ENCODE measurements around the gene WNT8B. TPM values are rescaled to one million over a fixed set of nuclear protein-coding genes. Genes with fewer than 3 reads are reported as not detected.

Gene WNT8B
- total RNA-seq, 1 donor from 2014 or later: not detected

- peaks cover 50% of the 10 kb centered on the region for H3K36me3 Mint-ChIP-seq (ENCODE audit: low read depth)
- intact Hi-C loops (cut with micrococcal nuclease): loop anchor here (1.0 to 2.0 kb wide), 2 partner anchors 75 to 169 kb away; no protein-coding TSS in a partner anchor
- POLR2A ChIA-PET: no interaction called here
- no peaks in the 10 kb centered on the region for H3K9me3 Mint-ChIP-seq
- no peak for DNase-seq
- ATAC-seq (ENCODE audit: low read depth): no peak
- no peaks in the 10 kb centered on the region for H3K4me1 Mint-ChIP-seq
- no peak overlapping the region for H3K27ac Mint-ChIP-seq
- TF ChIP-seq, protein P1, sequence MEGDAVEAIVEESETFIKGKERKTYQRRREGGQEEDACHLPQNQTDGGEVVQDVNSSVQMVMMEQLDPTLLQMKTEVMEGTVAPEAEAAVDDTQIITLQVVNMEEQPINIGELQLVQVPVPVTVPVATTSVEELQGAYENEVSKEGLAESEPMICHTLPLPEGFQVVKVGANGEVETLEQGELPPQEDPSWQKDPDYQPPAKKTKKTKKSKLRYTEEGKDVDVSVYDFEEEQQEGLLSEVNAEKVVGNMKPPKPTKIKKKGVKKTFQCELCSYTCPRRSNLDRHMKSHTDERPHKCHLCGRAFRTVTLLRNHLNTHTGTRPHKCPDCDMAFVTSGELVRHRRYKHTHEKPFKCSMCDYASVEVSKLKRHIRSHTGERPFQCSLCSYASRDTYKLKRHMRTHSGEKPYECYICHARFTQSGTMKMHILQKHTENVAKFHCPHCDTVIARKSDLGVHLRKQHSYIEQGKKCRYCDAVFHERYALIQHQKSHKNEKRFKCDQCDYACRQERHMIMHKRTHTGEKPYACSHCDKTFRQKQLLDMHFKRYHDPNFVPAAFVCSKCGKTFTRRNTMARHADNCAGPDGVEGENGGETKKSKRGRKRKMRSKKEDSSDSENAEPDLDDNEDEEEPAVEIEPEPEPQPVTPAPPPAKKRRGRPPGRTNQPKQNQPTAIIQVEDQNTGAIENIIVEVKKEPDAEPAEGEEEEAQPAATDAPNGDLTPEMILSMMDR (IDR thresholded peaks at IDR 0.05): no peak
- H3K4me3 Mint-ChIP-seq: no peak overlapping the region
- CTCF ChIA-PET: interaction anchor here (1.2 to 2.9 kb wide), 4 partner anchors 10 to 170 kb away, joined by 5 to 15 read pairs (median 6); no protein-coding TSS in a partner anchor
- no peaks in the 10 kb centered on the region for H3K27me3 Mint-ChIP-seq
These were observed 45.5 kb downstream of the WNT8B start for GRCh38 chr10:100508266-100508665.

GRCh38 chr10:100508691-100509150, 45.9 kb downstream of the WNT8B start:
- TF ChIP-seq, protein P1 (IDR thresholded peaks at IDR 0.05): no peak
- Mint-ChIP-seq H3K4me1 (no peaks in the 10 kb centered on the region), H3K9me3 (no peaks in the 10 kb centered on the region), H3K27ac (no peak overlapping the region), H3K4me3 (no peak overlapping the region), H3K36me3 (ENCODE audit: low read depth) (peaks cover 50% of the 10 kb centered on the region), H3K27me3 (no peaks in the 10 kb centered on the region)
- intact Hi-C loops (cut with micrococcal nuclease): loop anchor here (1.0 to 2.0 kb wide), 2 partner anchors 75 to 170 kb away; no protein-coding TSS in a partner anchor
- CTCF ChIA-PET: interaction anchor here (1.2 to 2.9 kb wide), 4 partner anchors 10 to 170 kb away, joined by 5 to 15 read pairs (median 6); no protein-coding TSS in a partner anchor
- ATAC-seq (ENCODE audit: low read depth) (peak; percentile 68), DNase-seq (no peak)
- POLR2A ChIA-PET: no interaction called here

GRCh38 chr10:100509241-100509840, 46.5 kb downstream of the WNT8B start:
- intact Hi-C loops (cut with micrococcal nuclease): loop anchor here (2.0 kb wide), 1 partner anchor 171 kb away; no protein-coding TSS in a partner anchor
- TF ChIP-seq, protein P1 (IDR thresholded peaks at IDR 0.05): no peak

DNA sequence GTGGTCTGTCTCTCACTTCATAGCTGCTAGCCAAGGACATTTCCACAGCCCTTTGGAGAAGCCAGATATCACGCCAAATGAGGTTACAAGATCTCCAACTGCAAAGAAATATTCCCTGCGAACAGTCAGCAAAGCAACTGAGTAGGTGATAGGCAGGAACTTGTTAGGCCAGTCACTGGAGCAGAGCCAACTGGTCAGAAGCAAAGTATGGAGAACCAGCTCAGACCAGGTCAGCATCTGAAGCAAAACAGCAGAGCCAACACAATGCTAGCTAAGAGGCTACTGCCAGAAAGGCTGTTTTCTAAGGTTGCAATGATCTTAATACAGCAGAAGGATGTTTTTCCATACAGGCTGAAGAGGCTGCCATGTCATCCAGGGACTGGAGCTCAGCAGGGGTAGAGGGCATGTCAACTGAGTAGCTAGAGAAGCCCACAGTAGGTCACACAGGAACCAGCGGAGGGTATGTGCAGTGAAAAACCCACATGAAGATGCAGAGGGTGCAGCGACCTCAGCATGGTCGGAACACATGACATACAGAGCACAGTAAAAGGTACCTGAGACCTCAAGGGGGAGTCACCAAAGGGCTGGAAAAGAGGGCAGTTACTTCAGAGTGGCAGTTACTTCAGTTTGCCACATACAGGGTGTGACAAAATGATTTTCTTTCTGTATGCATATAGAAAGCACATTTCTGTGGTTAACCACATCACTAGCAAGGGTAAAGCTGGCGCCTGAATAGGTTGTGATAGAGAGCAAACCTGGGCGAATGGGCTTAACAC, 47.9 kb downstream of the WNT8B start:
- Mint-ChIP-seq H3K27ac (no peak overlapping the region), H3K36me3 (ENCODE audit: low read depth) (peaks cover 37% of the 10 kb centered on the region), H3K9me3 (no peaks in the 10 kb centered on the region), H3K27me3 (no peaks in the 10 kb centered on the region), H3K4me1 (no peaks in the 10 kb centered on the region), H3K4me3 (no peak overlapping the region)
- intact Hi-C loops (cut with micrococcal nuclease): no loop called here
- ATAC-seq (ENCODE audit: low read depth): no peak
- no peak for DNase-seq
- POLR2A ChIA-PET: no interaction called here
- CTCF ChIA-PET: interaction anchor here (1.2 to 2.9 kb wide), 2 partner anchors 8 to 11 kb away, joined by 3 to 15 read pairs; no protein-coding TSS in a partner anchor
- TF ChIP-seq, protein P1 (IDR thresholded peaks at IDR 0.05): no peak

More at GRCh38 chr10:100509241-100509840, 46.5 kb downstream of the WNT8B start:
- ChIA-PET CTCF (interaction anchor here (1.2 to 2.9 kb wide), 4 partner anchors 9 to 171 kb away, joined by 5 to 15 read pairs (median 6); no protein-coding TSS in a partner anchor), POLR2A (no interaction called here)
- H3K27me3 Mint-ChIP-seq: no peaks in the 10 kb centered on the region
- H3K27ac Mint-ChIP-seq: no peak overlapping the region
- no peaks in the 10 kb centered on the region for H3K4me1 Mint-ChIP-seq
- no peak overlapping the region for H3K4me3 Mint-ChIP-seq
- H3K36me3 Mint-ChIP-seq (ENCODE audit: low read depth): peaks cover 46% of the 10 kb centered on the region
- H3K9me3 Mint-ChIP-seq: no peaks in the 10 kb centered on the region
- DNase-seq (no peak), ATAC-seq (ENCODE audit: low read depth) (no peak)

- Mint-ChIP-seq H3K9me3 (no peaks in the 10 kb centered on the region), H3K4me1 (peaks cover 9% of the 10 kb centered on the region), H3K27me3 (peaks cover 10% of the 10 kb centered on the region), H3K4me3 (no peak overlapping the region), H3K27ac (no peak overlapping the region), H3K36me3 (ENCODE audit: low read depth) (peaks cover 13% of the 10 kb centered on the region)
- ATAC-seq (ENCODE audit: low read depth) (no peak), DNase-seq (no peak)
- CTCF ChIA-PET: no interaction called here
- TF ChIP-seq, protein P1 (IDR thresholded peaks at IDR 0.05): no peak
- POLR2A ChIA-PET: interaction anchor here (0.6 kb wide), 1 partner anchor 42 kb away, joined by 3 read pairs; no protein-coding TSS in a partner anchor
- intact Hi-C loops (cut with micrococcal nuclease): loop anchor here (5.0 kb wide), 1 partner anchor 668 kb away; no protein-coding TSS in a partner anchor
These were observed 52.8 kb downstream of the WNT8B start for GRCh38 chr10:100515612-100516011.
